ENCODE measurements around the gene MAGI1.

MAGI1 gene

DNA sequence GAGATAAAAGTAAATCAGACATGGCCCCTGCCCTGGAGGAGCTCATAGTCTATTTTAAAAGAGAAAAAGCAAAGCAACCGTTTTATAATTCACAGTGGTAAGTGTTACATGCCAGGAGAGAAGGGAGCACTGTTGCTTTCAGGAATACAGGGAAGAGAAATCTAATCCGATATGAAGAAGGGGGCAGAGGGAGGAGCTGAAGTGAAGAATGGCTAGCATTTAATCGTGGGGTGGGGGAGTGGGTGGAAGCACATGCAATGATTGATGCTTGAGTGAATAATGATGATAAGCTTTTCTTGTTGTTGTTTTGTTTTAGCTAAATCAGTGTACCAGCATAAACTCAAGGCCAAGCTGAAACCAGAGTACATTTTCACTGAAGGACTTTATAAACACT is 629.5 kb downstream of the MAGI1 start:
- no peak for DNase-seq (ENCODE audit: low read depth)

DNA sequence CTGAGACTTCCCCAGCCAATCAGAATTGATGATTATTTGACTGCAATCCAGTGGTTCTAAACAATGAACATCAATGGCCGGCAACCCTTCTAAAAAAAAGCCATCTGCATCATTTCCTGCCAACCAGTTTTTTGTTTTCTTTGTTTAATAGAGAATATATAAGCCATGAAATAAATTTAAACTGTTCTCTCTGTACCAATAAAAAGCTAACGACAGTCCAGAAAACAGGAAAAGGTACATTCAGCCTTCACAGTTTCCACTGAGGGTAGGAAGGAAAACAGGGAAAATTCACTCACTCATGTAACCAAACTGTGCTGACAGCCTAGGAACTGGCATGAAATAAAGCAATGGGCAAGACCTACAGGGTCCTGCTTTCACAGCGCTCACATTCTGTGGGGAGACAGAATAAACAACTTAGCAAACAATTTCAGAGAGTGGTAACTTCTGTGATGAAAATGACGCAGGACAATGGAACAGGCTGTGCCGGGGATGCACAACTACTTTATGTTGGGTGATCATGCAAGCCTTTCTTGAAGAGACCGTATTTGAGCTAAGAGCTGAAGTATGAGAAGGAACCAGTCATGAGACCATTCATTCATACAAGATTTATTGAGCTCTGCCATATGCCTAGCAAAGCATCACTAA is 630.1 kb downstream of the MAGI1 start:
- DNase-seq (ENCODE audit: low read depth), result no peak

DNA sequence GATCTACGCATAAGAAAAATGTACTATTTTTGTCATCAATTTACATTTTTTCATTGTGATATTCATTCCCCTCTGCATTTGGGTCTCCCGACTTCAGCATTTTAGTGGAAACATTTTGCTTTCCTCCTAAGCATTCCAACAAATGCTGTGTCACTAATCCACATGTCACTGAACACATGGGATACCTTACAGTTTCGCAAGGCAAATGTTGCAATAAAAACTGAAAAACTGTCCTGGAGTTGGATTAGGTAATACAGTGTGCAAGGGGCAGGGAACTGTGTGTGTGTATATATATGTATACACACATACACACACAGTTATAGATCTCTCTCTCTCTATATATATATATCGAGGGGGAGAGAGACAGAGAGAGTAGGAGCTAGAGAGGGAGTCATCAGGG is 632.2 kb downstream of the MAGI1 start:
- no peak for DNase-seq (ENCODE audit: low read depth)

DNA sequence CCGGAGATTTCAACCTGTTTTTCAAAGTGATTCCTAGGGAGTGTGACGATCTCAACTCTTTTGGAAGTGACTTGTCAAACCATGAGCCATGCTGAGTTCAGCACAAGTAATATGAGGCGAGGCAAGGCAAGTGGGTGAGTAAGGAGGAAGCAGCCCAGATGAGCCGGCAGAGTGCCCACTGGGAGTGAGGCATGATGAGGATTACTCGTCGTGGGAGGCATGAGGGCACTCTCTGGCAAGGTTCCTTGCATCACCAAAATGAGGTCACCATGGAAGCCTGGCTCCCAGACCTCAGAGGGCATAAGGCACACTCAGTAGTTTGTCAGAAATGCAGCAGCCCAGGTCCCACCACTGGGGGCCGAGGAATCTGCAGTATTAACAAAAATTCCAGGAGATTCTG is 636.1 kb downstream of the MAGI1 start:
- DNase-seq (ENCODE audit: low read depth), result peak; percentile 65

DNA sequence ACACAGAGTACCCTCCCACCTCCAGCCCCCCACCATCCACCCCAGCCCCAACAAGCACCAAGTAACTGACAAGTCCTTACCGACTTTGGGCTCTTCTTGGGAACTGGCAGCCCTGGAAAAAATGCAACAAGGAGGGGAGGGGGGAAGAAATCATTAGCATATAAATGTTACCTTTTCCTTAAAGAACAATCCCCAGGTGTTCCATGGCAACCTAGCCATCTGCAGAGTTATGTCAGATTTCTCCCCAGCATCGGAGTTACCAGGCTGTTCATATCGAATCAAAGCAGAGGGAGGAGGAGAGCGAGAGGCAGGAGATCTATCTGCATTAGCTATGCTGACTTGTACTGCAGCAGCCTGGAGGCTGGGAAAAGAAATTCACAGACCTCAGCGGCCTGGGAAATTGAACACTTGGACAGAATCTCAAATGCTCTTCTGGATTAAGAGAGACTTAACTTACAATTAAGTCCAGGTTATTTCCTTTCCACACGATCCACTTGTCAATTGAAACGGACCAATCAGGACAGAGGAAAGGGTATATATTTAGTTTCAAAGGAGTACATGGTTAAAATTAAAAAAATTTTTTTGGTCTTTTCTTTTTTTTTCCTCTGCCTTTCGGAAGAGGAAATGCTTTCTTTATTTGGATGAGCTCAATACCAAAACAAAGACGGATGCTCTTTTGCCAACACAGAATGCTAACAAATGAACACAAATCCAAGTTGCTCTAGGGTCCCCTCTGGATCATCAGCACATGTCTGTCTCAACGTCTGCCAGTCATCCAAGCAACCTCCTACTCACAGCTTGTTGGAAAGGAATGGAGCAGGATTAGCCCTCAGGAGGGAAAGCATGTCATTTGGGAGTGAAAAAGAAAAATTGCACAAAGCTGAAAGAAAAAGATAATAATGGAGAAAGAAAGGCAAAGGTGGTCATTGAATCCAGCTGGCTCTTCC is 637.1 kb downstream of the MAGI1 start:
- DNase-seq (ENCODE audit: low read depth), result no peak

DNA sequence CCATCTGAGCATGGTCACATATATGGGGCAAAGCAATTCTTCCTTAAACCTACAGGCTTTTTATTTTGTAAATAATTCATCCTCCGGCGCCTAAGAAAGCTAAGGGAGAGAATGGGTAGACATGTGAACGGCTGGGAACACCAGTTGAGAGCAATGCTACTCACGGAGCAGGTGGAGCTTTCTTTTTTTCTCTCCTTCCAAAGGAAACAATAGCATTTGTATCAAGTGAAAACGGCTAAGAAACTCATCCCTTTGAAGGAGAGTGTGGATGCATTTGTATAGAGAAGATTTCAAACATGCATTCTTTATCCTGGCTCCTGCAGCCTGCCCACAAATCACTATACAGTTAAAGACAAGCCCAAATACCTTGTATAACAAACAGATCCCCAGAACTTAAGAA is 637.8 kb downstream of the MAGI1 start:
- no peak for DNase-seq (ENCODE audit: low read depth)

DNA sequence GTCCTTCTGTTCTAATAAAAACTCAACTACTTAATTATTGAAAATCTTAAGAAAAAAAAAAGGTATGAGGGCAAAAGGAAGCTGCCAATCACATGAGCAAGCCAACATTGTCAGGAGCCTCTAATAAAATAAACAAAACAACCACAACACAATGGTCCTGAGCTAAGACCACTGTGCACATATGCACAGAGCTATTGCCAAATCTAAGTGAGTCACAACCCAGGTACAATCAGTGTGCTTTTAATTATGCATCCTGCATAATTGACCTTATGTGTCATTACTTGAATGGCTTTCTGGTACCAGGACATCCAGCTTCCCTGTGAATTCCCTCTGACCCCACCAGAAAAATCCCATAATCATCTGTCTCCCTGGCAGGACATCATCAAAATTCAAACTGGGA is 639.8 kb downstream of the MAGI1 start:
- no peak for DNase-seq (ENCODE audit: low read depth)

DNA sequence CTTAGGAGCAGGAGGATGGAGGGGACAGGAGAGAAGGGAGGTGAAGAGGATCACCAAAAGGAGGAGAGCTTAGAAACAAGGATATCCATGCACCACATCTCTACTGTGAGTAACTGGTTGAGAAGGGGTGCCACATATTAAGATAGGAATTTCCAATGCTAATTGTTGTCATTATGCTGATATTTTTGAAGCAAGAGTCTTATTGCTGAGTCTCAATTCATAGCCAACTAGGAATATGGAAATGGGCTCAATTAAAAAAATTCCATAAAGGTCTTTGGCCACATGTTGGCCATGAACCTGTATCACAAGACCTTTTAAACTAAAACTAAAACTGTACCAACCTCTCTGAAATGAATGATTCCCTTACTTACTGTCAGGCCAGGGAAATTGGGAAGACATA is 642.6 kb downstream of the MAGI1 start:
- no peak for DNase-seq (ENCODE audit: low read depth)

DNA sequence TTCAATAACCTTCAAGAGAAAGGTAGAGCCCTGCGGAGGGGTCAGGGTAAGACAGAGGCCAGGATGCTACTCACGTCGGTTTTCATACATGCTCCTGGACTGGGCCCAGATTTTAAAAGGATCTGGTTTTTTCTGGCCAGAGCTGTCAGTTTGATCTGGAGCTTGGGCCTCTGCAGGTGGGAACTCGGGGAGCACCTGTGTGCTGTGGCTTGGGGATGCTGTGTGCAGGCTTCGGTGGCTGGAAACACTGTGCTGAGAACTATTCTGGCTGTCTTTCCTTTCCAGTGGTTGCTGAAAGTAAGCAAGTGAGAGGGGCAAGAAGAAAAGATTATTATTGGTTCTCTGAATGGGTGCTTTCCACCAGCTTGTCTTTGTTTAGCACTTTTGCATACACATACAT is 647.6 kb downstream of the MAGI1 start:
- no peak for DNase-seq (ENCODE audit: low read depth)

DNA sequence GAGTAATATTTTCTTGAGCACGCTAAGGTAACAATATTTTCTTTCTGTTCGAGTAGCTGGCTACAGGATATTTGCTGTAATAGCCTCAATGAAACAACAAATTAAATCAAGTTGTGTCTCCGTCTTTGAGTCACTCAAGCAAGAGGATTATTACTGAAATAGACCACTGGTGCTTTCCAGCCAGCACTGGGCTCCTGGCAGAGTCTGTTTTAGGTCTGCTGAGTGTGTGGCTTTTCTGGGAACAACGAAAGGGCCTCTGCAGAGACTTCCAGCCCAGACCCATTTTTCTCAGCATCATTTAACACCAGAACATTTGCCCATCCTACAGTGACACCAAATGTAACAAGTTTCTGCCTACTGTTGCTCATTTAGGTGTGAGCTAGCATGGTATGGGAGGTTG is 652.9 kb downstream of the MAGI1 start:
- no peak for DNase-seq (ENCODE audit: low read depth)

DNA sequence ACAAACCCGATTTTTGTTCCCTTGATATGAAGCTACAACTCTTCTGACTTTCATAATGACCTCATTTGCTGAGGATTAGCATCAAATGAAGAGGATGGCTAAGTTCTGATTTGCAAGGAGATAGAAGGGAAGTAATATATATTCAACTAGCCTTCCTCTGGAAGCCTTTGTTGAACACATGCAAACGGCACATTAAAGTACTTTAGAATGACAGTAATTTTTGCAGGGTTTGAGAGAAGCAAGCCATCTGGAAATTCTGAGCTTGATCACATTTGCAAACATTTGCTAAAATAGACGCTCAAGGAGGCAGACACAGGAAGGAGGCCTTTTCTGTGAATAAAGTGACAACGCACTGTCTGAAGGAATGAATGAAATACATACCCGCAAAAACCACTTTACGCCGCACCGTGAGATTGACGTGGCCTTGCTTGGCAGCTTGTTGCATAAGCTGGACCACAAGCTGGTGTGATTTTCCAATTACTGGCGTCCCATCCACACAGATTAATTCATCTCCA is 657.2 kb downstream of the MAGI1 start:
- DNase-seq (ENCODE audit: low read depth), result no peak

DNA sequence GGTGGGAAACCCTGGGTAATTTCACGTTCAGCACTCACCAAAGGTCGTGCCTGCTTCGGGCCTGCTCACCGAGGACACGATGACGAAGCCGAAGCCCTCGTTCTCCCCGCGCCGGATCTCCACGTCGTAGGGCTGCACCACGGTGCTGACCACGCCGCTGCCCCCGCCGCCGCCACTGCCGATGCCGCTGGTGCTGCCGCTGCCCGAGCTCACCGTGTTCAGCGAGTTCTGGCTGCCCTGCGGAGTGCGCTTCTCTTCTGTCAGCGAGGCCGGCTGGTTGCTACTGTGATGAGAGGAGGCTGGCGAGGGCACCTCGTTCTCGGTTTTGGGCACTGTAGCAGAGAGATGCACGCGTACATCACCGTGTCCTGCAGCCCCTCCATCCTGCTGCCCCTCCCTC is 659.5 kb downstream of the MAGI1 start:
- DNase-seq (ENCODE audit: low read depth), result no peak

DNA sequence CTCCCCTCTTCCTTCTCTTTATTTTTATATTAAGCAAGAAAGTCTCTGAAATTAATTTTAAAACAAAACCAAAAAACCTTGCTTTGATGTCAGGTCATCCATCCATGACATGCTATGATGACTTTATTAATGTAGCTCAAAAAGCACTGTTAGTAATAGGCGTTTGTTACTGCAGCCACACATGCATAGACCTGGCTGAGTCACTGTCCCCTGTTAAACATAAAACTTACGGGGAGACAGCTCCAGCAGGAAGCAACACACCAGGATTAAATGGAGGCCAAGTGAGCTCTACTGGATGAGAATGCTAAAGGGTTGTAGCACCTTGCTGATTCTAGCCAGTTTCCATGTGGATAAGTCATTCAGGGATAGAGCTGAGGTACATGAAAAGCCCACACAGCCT is 661.1 kb downstream of the MAGI1 start:
- no peak for DNase-seq (ENCODE audit: low read depth)

DNA sequence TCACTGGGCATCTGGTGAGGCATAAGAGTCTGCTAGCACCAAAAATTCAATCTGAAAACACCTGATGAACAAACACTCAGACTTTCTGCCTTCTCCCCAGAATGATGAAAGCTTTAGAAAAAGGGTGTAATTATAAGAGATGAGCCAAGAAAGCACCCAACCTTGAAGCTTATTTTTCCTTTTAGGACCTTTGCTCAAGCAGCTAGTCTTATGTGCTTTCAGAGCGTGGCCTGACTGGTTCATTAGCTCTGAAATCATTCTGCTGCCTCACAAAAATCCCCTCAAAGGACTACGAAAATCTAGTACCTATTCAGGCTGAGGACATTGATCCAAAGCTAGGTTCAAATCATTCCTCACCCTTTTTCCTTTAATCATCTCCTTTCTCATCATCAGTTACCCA is 662.3 kb downstream of the MAGI1 start:
- DNase-seq (ENCODE audit: low read depth), result no peak

DNA sequence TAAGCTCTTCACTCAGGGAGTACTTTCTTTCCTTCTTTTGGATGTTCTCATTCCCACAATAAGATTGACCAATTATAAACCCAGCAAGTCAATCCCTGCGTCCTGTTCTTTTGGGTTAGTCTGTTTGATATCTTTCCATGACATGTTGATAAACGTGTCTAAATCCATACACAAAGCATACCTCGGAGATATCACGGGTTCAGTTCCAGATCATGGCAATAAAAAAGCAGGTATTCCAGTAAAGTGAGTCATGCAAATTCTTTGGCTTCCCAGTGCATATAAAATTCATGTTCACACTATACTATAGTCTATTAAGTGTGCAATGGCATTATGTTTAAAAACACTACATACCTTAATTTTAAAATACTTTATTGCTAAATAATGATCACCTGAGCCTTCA is 667.7 kb downstream of the MAGI1 start:
- DNase-seq (ENCODE audit: low read depth), result no peak

DNA sequence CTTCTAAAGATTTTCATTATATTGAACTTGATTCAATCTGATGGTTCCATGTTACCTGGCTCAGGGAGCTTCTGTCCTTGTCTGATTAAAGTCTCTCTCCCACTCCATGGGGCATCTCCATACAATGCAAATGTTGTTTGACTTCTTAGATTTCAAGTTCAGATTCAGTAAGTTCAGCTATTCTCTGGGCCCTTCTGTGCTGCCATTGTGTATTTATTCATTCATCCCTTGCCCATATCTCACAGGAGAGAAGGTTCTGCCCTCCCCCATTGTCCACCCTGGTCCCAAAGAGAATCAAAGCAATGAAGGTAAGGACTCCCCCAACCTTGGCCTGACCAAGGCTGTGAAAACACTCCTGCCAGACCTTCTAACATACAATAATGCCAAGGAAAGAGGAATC is 669.9 kb downstream of the MAGI1 start:
- DNase-seq (ENCODE audit: low read depth), result no peak

DNA sequence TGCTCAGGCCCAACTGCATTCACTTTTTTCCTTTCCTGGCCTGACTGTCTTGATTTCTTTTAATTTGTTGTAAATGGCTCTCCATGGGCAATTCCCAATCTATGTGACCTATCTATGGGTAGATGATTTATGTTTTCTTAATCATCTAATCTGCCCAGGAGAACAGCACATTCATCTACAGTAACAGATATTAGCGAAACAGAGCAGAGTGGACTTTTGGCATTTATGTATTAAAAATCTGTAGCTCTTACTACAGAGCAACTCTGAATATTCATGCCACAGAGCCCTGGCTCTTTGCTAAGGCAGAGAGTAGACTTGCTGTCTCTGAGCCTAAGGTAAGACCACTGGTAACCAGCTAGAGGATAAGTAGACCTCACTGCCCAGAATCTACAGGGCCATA is 676.0 kb downstream of the MAGI1 start:
- DNase-seq (ENCODE audit: low read depth), result no peak

DNA sequence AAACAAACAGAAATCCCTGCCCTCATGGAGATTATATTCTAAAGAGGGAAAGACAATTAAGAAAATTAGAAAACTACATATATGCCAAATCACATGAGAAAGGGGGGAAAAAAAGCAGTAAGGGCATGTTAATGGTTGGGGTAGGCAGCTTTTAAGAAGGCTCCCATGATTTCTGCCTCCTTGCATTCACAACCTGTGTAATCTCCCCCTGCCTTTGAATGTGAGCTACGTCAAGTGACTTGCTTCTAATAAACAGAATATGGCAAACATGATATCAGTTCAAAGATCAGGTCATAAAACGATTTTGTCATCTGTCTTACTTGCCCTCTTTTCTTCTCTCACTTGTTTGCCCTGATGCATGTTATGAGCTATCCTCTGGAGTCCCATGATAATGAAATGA is 677.3 kb downstream of the MAGI1 start:
- no peak for DNase-seq (ENCODE audit: low read depth)

DNA sequence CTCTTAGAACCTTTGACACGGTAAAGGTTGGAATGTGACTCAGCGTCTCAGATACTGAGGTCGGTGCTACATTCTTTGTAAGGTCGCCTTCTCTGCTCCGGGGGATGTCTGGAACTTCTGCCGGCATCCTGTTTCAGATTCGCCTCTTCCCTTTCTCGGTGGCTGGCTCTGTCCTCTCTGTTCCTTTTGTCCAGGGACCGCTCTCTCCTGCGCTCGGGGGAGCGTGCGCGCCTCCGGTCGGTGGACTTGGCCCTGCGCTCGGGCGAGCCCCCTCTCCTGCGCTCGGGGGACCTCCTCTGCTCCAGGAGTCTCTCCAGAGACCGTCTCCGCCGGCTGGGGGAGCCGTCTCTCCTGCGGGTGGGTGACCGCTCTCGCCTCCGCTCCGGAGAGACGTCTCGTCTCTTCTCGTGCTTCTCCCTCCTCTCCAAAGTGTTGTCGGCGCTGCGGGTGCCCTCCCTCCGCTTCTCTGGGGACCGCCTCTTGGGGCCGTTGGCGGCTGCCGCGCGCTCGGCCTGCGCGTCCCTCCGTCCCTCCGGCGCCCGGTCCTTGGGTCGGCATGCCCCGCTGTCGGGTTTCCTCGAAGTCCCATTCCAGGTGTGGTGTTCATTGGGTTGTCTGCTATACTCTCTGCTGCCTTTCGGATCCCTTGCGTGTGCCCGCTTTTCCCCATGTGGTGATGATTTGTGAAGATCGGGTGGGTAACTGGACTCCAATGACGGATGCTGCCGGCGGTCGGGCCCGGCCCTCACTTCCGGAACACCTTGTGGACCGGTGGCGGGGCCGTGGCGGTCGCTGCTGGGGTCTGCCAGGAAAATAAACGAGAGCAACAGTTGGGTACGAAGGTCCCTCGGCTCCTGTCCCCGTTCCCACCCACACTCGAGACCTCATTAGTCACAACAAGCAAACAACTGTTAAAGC is 682.1 kb downstream of the MAGI1 start:
- no peak for DNase-seq (ENCODE audit: low read depth)

DNA sequence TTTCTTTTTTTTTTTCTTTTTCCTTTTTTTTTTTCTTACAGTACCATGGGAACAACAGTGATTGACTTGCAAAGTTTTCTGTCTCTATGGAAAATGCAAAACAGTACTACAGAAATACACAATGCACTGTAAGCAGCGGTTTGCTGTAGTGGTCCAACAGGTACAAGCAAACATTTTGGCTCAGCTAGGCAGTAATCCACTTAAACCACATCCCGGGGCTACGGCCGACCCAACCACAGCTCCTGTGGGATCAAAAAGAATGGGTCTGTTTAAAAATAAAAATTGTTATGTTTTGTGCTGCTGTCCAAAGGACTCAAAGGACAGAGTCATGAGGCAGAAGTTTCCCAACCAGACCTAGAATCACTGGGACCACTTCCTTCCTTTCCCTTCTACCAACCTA is 683.8 kb downstream of the MAGI1 start:
- no peak for DNase-seq (ENCODE audit: low read depth)

DNA sequence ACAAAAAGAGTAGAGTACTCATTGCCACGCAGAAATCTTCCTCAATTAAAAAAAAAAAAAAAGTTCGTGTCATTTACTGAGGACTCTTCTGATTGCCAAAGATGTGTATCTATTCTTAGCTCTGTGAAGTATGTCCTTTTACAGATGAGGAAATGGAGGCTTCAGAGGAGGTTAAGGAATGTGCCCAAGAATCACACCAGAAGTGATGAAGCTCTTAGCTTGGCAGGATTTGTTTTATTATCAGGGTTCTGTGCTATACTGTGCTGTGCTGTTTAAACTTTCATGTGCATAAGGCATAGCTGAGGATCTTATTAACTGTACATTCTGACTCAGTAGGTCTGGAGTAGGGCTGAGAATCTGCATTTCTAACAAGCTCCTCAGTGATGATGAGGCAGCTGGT is 685.8 kb downstream of the MAGI1 start:
- no peak for DNase-seq (ENCODE audit: low read depth)

DNA sequence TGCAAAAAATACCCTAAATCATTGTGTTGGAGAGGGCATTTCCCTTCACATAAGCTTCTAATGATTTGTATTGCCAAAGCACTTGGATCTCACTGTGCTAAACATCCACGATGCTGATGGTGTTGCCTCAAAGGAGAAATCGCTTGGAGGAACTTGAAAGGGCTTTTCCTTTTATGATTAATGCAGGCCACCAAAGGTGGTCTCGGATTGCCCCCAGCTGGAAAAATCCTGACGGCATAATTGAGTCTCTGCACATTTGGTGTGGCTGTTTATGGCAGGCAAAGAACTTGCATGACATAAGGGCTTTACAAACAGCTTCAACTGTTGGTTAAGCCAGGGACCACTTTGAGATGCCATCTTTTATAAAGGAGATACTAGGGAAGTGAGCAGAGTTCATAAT is 687.0 kb downstream of the MAGI1 start:
- DNase-seq (ENCODE audit: low read depth), result no peak
